ENCODE results near the gene PITPNB. TPM values are rescaled to one million over a fixed set of nuclear protein-coding genes. Genes with fewer than 3 reads are reported as not detected.

Gene PITPNB
- total RNA-seq, 2 experiments from 2014 or later: 73.3 to 78.4 TPM

DNA sequence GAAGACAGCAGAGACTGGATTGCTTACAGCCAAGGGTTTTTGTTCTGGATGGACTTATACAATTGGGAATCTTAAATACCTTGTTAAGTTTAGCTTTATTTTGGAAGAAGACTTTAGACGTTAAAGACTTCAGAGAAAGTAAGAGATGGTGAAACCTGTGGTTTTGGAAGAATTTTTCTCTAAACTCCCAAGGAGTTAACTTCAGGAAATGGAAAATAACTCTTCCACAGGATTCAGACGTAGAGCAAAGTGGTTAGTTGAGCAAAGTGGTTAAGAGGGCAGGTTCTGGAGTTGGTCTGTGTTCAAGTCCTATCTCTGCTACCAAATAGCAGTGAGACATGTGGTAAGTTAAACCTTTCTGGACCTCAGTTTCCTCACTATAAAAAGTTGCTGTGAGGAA is 12.8 kb downstream of the PITPNB start:
- ATAC-seq (ENCODE audit: low read depth) (no peak), DNase-seq (no peak)
- Mint-ChIP-seq H3K27me3 (no peaks in the 10 kb centered on the region), H3K36me3 (peaks cover 44% of the 10 kb centered on the region), H3K4me1 (peaks cover 34% of the 10 kb centered on the region), H3K27ac (no peak overlapping the region), H3K9me3 (no peaks in the 10 kb centered on the region), H3K4me3 (no peak overlapping the region)
- POLR2A ChIA-PET: no interaction called here

DNA sequence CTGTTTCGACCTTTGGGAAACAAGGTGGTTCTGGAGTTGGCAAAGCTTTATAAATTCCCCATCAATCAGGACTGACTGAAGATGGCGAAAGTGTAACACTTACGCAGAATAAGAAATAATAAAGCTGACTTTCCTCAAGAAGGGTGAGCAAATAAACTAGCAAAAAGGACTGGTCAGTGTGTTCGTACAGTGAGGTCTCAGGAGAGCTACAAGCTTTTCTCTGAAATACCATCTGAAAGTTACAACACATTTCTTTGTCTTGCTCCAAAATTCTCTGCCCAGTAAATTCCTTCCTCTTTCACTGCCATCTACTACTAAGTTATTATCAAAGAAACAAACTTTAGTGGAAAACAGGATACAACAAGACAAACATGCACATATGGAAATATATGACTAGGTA is 13.4 kb downstream of the PITPNB start:
- Mint-ChIP-seq H3K4me3 (no peak overlapping the region), H3K36me3 (peaks cover 47% of the 10 kb centered on the region), H3K4me1 (peaks cover 33% of the 10 kb centered on the region), H3K27me3 (no peaks in the 10 kb centered on the region), H3K9me3 (no peaks in the 10 kb centered on the region), H3K27ac (no peak overlapping the region)
- POLR2A ChIA-PET: no interaction called here
- DNase-seq: no peak
- ATAC-seq (ENCODE audit: low read depth): no peak

DNA sequence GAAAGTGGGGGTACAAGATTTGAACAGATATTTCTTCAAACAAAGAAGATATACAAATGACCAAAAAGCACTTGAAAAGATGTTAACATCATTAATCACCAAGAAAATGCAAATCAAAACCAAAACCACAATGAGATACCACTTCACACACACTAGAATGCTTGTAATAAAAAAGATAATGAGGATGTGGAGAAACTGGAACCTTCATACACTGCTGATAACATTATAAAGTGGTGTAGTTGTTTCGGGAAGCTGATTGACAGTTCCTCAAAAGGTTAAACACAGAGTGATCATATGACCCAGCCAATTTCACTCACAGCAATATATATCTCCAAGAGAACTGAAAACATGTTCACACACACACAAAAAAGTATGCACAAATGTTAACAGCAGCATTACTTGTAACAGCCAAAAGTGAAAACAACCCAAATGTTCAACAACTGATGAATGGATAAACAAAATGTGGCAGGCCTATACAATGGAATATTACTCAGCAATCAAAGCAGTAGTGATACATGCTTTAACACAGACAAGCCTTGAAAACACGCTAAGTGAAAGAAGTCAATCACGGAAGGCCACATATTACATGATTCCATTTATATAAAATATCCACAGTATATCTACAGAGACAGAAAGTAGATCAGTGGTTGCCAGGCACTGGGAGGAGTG is 15.1 kb downstream of the PITPNB start:
- Mint-ChIP-seq H3K4me3 (peak overlapping the region; percentile 33), H3K36me3 (peaks cover 44% of the 10 kb centered on the region)

DNA sequence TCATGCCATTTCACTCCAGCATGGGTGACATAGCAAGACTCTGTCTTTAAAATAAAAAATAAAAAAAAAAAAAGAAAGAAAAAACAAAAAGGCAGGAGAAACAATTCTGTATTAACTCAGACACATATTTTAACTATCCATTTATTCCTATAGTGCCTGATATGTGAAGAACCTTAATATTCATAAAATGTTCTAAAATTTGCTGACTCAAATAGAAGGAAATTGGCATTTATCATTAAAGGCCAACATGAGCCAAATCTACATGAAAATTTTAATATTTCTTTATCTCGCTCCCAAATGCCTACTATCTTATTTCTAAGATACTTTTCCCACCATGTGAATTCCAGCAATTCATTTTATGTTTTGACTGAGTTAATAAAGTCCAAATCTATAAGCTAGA is 18.9 kb downstream of the PITPNB start:
- Mint-ChIP-seq H3K4me1 (peaks cover 17% of the 10 kb centered on the region), H3K27me3 (no peaks in the 10 kb centered on the region), H3K27ac (no peak overlapping the region), H3K36me3 (peaks cover 33% of the 10 kb centered on the region), H3K4me3 (no peak overlapping the region), H3K9me3 (no peaks in the 10 kb centered on the region)
- DNase-seq (no peak), ATAC-seq (ENCODE audit: low read depth) (no peak)
- POLR2A ChIA-PET: interaction anchor here (1.4 kb wide), 1 partner anchor 19 kb away, joined by 3 read pairs; the partner anchor contains the start of gene PITPNB

More for the DNA sequence above, 15.1 kb downstream of the PITPNB start:
- POLR2A ChIA-PET: no interaction called here
- peaks cover 33% of the 10 kb centered on the region for H3K4me1 Mint-ChIP-seq
- H3K9me3 Mint-ChIP-seq: no peaks in the 10 kb centered on the region
- H3K27me3 Mint-ChIP-seq: no peaks in the 10 kb centered on the region
- ATAC-seq (ENCODE audit: low read depth) (peak; percentile 52), DNase-seq (no peak)
- H3K27ac Mint-ChIP-seq: peak overlapping the region; percentile 52

DNA sequence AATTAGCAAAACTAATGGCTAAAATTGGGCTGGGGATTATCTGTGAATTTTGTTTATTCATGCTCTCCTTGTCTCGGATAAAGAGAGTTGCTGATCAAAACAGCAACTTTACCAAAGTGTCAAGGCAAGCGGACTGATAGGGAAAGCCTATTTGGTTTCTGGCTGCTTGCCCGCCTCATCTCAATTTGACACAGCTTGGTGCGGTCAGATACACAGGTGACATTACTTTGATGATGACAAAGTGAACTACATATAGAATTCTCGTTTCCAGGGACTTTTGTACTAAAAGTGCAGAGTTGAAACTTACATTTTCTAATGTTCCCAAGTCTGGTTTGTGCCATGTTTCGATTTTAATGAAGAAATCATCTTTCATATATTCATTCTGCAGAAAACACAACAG is 22.8 kb downstream of the PITPNB start:
- ATAC-seq (ENCODE audit: low read depth) (no peak), DNase-seq (no peak)
- Mint-ChIP-seq H3K27me3 (no peaks in the 10 kb centered on the region), H3K4me3 (no peak overlapping the region), H3K9me3 (no peaks in the 10 kb centered on the region), H3K36me3 (peaks cover 33% of the 10 kb centered on the region), H3K27ac (no peak overlapping the region), H3K4me1 (peaks cover 2% of the 10 kb centered on the region)
- POLR2A ChIA-PET: no interaction called here

DNA sequence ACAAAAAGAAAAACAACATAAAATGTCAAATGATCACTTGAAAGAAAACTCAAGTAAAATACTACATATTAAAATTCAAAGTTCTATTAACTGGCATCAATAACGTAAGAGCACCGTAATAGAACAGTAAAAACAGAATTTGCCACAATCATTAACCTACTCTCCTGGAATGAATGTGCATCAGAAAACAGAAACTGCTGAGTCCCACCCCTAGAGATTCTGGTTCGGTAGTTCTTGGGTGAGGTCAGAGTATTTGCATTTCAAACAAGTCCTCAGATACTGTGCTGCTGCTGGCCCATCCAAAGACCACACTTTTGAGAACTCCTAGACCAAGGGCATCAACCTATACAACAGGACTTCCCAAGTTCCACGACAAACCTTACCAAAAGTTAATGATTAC is 23.5 kb downstream of the PITPNB start:
- Mint-ChIP-seq H3K27ac (no peak overlapping the region), H3K36me3 (peaks cover 30% of the 10 kb centered on the region), H3K4me1 (no peaks in the 10 kb centered on the region), H3K27me3 (no peaks in the 10 kb centered on the region), H3K4me3 (no peak overlapping the region), H3K9me3 (no peaks in the 10 kb centered on the region)
- DNase-seq (no peak), ATAC-seq (ENCODE audit: low read depth) (no peak)
- POLR2A ChIA-PET: no interaction called here

DNA sequence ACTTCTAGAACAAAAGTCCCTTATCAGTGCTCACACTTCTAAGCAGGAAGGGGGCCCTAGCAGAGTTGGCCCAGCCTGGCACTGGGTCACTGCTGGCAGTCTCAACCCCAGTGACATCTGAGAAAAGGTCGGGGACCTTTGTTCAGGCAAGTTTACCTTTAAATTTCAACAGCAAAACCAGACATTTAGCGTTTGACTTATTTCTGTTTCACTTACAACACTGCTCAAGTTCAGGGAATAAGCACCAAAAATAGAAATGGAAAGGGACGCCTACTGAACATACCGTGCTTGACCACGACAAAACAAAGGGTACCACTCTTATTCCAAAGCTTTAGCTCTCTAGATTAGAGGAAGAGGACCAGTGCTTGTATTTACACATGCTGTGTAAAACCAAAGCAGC is 26.2 kb downstream of the PITPNB start:
- H3K4me1 Mint-ChIP-seq: no peaks in the 10 kb centered on the region
- H3K27me3 Mint-ChIP-seq: no peaks in the 10 kb centered on the region
- POLR2A ChIA-PET: no interaction called here
- no peak overlapping the region for H3K27ac Mint-ChIP-seq
- H3K36me3 Mint-ChIP-seq: peaks cover 25% of the 10 kb centered on the region
- no peaks in the 10 kb centered on the region for H3K9me3 Mint-ChIP-seq
- DNase-seq (no peak), ATAC-seq (ENCODE audit: low read depth) (no peak)
- H3K4me3 Mint-ChIP-seq: no peak overlapping the region

DNA sequence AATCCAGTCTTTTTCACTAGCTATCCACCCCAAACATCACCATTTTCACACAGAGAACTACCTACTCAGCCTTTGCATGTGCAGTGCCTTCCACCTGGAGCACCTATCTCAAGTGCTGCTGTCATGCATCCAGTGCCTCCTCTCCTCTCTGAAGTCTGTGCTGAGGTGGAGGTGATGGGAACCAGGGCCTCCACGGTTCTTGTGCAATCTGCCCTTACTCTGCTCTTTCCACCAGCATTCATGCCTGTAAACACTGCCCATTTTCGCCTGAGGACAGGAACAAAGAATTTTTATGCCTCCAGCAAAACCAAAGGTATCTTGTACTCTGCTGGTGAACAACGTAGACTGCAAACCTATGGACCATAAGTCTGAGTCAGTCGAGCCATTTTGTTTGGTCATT is 27.0 kb downstream of the PITPNB start:
- POLR2A ChIA-PET: no interaction called here
- Mint-ChIP-seq H3K36me3 (peaks cover 23% of the 10 kb centered on the region), H3K4me3 (no peak overlapping the region), H3K4me1 (peaks cover 2% of the 10 kb centered on the region), H3K27ac (no peak overlapping the region), H3K27me3 (no peaks in the 10 kb centered on the region), H3K9me3 (no peaks in the 10 kb centered on the region)
- no peak for DNase-seq
- ATAC-seq (ENCODE audit: low read depth): no peak

DNA sequence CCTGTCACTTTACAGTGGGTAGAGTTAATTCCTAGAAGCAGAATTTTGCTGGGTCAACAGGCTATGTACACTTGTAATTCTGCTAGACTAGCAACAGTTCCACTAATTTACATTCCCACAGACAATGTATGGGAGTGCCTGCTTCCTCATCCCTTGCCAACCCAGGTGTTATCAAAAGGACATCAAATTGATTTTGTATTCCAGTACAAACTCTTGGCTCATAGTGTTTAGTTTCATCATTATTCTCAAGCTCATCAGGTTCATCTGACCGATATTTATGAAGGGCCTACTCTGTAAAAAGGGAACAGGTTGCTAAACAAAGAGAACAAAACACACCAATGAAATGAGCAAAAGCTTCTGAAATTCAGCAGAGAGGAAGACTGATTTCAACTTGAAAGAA is 30.7 kb downstream of the PITPNB start:
- H3K4me3 Mint-ChIP-seq: no peak overlapping the region
- ATAC-seq (ENCODE audit: low read depth): no peak
- H3K36me3 Mint-ChIP-seq: peaks cover 21% of the 10 kb centered on the region
- no peak overlapping the region for H3K27ac Mint-ChIP-seq
- DNase-seq: no peak
- H3K27me3 Mint-ChIP-seq: no peaks in the 10 kb centered on the region
- H3K9me3 Mint-ChIP-seq: no peaks in the 10 kb centered on the region
- POLR2A ChIA-PET: no interaction called here
- peaks cover 3% of the 10 kb centered on the region for H3K4me1 Mint-ChIP-seq

DNA sequence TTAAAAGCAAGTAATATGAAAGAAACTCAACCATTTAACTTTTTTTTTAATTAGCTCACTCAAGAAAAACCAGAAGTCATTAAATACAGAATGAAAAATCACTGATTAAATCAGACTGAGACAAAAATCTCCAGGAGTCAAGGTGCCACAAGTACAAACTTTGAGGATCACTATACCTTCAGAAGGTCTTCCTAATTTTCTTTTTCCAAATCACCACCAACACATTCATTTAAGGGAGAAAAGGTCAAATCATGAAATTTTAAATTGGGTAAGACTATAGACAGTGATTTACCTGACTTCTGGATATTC is 32.3 kb downstream of the PITPNB start:
- no peak overlapping the region for H3K27ac Mint-ChIP-seq
- H3K4me1 Mint-ChIP-seq: peaks cover 3% of the 10 kb centered on the region
- no peak overlapping the region for H3K4me3 Mint-ChIP-seq
- H3K36me3 Mint-ChIP-seq: peaks cover 14% of the 10 kb centered on the region
- ATAC-seq (ENCODE audit: low read depth): no peak
- POLR2A ChIA-PET: interaction anchor here (1.0 kb wide), 1 partner anchor 32 kb away, joined by 6 read pairs; the partner anchor contains the start of gene PITPNB
- no peaks in the 10 kb centered on the region for H3K27me3 Mint-ChIP-seq
- H3K9me3 Mint-ChIP-seq: no peaks in the 10 kb centered on the region
- DNase-seq: no peak

DNA sequence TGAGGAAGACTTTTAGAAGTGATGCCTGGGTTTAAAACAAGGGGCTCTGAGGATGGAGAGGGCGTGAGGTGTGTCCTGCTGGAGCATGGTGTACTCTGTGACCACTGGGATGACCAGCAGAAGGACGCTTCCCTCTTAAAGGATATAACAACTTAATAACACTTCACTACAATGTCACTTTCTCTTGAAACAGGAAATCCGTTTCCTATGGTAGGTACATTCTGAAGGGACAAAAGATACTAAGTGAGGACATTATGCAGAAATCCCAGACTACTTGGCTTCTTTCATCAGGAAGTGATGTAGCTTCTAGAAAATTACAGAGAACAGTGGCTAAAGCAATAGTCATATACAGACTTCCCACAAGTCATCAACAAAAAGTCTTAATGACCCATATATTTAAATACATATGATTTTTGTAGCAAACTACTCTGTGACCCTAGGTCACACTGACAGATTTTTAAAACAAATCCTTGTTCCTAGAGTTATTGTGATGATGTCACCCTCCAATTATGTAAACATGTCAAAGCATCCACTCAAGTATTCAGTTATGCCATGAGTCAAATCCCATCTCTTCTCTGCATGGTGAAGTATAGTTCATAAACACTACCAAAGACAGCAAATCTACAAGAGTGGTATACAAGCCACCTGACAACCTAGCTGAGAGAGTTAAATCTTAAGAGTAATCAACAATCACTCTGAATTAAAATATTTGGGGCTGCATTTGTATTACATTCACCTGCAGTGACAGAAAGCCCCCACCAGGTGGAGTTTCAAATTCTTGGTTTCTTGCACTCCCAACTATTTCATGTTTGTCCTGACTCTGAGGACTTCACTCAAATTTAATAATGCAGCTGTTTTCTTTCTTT is 32.8 kb downstream of the PITPNB start:
- Mint-ChIP-seq H3K27ac (no peak overlapping the region), H3K9me3 (no peaks in the 10 kb centered on the region), H3K4me1 (peaks cover 3% of the 10 kb centered on the region), H3K4me3 (no peak overlapping the region), H3K27me3 (no peaks in the 10 kb centered on the region), H3K36me3 (peaks cover 9% of the 10 kb centered on the region)
- DNase-seq (no peak), ATAC-seq (ENCODE audit: low read depth) (no peak)
- POLR2A ChIA-PET: interaction anchor here (1.0 kb wide), 1 partner anchor 33 kb away, joined by 6 read pairs; the partner anchor contains the start of gene PITPNB

DNA sequence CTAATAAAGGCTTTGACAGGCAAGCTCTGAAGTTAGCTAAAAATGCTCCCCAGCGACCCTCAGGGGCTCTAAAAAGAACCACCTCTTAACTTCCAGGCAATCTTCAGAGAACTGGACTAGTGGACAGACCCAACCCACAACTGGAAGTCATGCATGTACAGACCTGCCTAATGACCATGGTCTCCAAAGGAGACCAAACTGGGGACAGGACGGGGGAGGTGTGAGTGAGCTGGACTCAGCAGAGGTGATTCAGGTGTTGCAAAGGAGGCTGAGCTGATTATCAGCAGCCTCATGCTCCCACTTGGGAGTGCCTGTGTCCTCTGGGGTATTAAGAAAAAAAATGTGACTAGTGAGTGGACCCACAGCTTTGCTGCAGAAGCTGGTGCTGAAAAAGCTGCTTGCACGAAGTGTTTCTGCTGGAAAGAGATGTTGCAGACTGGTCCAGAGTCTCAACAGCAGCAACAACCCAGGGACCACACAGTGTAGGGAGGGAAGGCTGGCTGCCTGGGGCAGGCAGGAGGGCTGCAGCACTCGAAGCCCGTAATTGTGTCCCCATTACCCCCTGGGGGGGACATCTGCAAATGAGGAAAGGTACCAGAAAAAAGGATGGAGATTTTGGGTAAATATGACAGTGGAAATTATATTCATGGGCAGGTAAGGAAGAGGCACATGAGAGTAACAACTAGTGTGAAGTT is 35.3 kb downstream of the PITPNB start:
- POLR2A ChIA-PET: no interaction called here
- H3K36me3 Mint-ChIP-seq: peaks cover 6% of the 10 kb centered on the region

DNA sequence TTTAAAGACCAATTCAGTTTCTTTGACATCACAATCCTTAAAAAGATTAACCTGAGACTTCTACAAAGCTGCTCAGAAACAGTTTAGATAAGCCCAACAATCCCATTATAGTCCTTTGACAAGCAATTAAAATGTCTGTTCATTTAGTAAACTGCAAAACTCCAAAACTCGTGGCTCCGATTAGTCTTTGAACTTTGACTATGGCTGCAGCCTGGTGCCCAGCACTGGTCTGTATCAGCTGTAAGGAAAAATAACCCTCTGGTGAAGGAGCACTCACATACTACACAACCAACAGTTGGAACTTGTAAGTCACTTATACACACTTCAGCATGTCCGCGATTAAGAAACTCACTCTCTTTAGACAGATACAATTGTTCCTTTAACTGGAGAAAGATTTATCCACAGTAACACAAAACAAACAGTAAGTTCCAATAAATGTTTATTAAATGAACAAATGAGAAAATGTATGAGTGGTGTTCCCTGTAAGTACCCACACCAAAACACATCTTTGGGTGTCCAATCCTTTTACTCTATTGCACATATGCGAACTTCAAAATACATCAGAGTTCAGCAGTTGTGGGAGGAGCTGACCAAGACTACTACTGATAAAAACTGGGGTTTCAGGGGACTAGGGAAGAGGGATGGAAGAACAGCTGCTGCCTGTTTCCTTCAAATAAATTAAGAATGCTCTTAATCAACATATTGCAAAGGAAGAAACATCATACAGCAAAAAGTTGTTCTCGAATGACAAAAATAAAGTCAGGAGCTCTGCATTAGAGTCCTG is 36.4 kb downstream of the PITPNB start:
- POLR2A ChIA-PET: no interaction called here
- DNase-seq (no peak), ATAC-seq (ENCODE audit: low read depth) (no peak)
- Mint-ChIP-seq H3K36me3 (peaks cover 4% of the 10 kb centered on the region), H3K4me3 (no peak overlapping the region), H3K9me3 (no peaks in the 10 kb centered on the region), H3K27ac (no peak overlapping the region), H3K4me1 (peaks cover 8% of the 10 kb centered on the region), H3K27me3 (no peaks in the 10 kb centered on the region)

More for the DNA sequence above, 35.3 kb downstream of the PITPNB start:
- no peak for ATAC-seq (ENCODE audit: low read depth)
- no peak for DNase-seq
- no peak overlapping the region for H3K4me3 Mint-ChIP-seq
- H3K27ac Mint-ChIP-seq: no peak overlapping the region
- H3K9me3 Mint-ChIP-seq: no peaks in the 10 kb centered on the region
- peaks cover 7% of the 10 kb centered on the region for H3K4me1 Mint-ChIP-seq
- no peaks in the 10 kb centered on the region for H3K27me3 Mint-ChIP-seq
